ENCODE data around the gene ADD3. TPM values are rescaled to one million over a fixed set of nuclear protein-coding genes. Genes with fewer than 3 reads are reported as not detected.

Gene ADD3
- total RNA-seq, 1 experiment from 2014 or later, result 86.7 TPM

DNA sequence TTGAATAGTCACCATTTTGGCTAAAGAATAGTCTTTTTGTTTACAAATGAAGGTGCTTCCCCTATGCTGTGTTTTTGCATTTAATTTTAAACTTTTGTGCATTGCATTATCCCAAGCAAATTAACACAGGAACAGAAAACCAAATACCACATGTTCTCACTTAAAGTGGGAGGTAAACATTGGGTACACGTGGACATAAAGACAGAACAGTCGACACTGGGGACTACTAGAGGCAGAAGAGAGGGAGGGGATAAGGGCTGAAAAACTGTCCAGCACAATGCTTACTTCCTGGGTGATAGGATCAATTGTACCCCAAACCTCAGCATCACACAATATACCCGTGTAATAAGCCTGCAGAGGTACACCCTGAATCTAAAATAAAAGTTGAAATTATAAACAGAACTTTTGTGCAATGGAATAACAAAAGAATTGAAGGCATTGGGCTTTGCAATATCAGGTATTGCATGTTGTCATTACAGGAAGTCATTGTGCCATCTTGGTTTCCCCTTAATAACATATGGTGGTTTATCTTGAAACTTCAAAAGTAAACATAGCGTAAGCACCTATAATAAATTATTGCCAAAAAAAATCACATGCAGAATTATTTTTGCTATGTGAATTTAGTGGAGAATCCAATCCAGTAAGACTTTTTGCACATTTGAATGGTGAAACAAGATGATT is 16.1 kb downstream of the ADD3 start (continued):
- TF ChIP-seq, protein P1, sequence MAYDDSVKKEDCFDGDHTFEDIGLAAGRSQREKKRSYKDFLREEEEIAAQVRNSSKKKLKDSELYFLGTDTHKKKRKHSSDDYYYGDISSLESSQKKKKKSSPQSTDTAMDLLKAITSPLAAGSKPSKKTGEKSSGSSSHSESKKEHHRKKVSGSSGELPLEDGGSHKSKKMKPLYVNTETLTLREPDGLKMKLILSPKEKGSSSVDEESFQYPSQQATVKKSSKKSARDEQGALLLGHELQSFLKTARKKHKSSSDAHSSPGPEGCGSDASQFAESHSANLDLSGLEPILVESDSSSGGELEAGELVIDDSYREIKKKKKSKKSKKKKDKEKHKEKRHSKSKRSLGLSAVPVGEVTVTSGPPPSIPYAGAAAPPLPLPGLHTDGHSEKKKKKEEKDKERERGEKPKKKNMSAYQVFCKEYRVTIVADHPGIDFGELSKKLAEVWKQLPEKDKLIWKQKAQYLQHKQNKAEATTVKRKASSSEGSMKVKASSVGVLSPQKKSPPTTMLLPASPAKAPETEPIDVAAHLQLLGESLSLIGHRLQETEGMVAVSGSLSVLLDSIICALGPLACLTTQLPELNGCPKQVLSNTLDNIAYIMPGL (CRISPR knock-in tag; IDR thresholded peaks at IDR 0.05), result no peak
- no peak for TF ChIP-seq NFE2L1 (CRISPR knock-in tag; IDR thresholded peaks at IDR 0.05)
- TF ChIP-seq CBFB (CRISPR knock-in tag; IDR thresholded peaks at IDR 0.05; ENCODE audit: low read depth), result no peak
- TF ChIP-seq SOX15 (CRISPR knock-in tag; IDR thresholded peaks at IDR 0.05), result no peak

DNA sequence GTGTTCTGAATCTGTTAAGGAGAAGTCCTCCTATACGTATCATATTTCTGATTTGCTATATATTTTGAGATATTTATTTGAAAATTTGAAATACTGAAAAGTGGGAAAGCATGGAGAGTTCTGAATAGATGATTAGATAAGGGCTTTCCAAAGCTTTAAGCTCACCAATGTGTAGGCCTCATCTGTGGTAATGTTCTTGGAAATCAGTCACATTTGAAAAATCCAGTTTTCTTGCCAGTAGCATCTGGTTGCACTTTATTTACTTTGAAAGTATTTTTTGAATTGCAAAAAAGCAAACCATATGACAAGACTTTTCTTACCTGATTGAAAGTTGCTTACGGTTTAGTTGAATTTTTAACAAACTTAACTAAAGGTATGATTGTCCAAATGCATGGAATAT is 21.7 kb downstream of the ADD3 start:
- Mint-ChIP-seq H3K27me3 (ENCODE audit: low read depth) (no peaks in the 10 kb centered on the region), H3K27ac (no peak overlapping the region), H3K4me1 (peaks cover 19% of the 10 kb centered on the region), H3K4me3 (no peak overlapping the region), H3K36me3 (no peaks in the 10 kb centered on the region), H3K9me3 (no peaks in the 10 kb centered on the region)
- no peak for ATAC-seq
- ChIA-PET CTCF (interaction anchor here (1.5 kb wide), 1 partner anchor 145 kb away, joined by 4 read pairs; no protein-coding TSS in a partner anchor), POLR2A (no interaction called here)
- DNase-seq (ENCODE audit: low spot score), result no peak
- TF ChIP-seq, protein P2, sequence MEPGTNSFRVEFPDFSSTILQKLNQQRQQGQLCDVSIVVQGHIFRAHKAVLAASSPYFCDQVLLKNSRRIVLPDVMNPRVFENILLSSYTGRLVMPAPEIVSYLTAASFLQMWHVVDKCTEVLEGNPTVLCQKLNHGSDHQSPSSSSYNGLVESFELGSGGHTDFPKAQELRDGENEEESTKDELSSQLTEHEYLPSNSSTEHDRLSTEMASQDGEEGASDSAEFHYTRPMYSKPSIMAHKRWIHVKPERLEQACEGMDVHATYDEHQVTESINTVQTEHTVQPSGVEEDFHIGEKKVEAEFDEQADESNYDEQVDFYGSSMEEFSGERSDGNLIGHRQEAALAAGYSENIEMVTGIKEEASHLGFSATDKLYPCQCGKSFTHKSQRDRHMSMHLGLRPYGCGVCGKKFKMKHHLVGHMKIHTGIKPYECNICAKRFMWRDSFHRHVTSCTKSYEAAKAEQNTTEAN (CRISPR knock-in tag; IDR thresholded peaks at IDR 0.05), result no peak
- TF ChIP-seq ZNF232 (CRISPR knock-in tag; IDR thresholded peaks at IDR 0.05) (no peak), NR2C2 (CRISPR knock-in tag; IDR thresholded peaks at IDR 0.05) (no peak), SOX15 (CRISPR knock-in tag; IDR thresholded peaks at IDR 0.05) (no peak), IRF2 (CRISPR knock-in tag; IDR thresholded peaks at IDR 0.05; ENCODE audit: borderline replicate concordance, low read depth) (no peak), NFE2L1 (CRISPR knock-in tag; IDR thresholded peaks at IDR 0.05) (no peak), CREB1 (CRISPR knock-in tag; IDR thresholded peaks at IDR 0.05) (no peak), SMAD3 (CRISPR knock-in tag; IDR thresholded peaks at IDR 0.05; ENCODE audit: borderline replicate concordance) (no peak), ZNF317 (CRISPR knock-in tag; IDR thresholded peaks at IDR 0.05; ENCODE audit: borderline replicate concordance, low read depth) (no peak), KAT7 (CRISPR knock-in tag; IDR thresholded peaks at IDR 0.05; ENCODE audit: borderline replicate concordance) (no peak), OVOL2 (CRISPR knock-in tag; IDR thresholded peaks at IDR 0.05; ENCODE audit: borderline replicate concordance) (no peak)
- TF ChIP-seq, protein P3, sequence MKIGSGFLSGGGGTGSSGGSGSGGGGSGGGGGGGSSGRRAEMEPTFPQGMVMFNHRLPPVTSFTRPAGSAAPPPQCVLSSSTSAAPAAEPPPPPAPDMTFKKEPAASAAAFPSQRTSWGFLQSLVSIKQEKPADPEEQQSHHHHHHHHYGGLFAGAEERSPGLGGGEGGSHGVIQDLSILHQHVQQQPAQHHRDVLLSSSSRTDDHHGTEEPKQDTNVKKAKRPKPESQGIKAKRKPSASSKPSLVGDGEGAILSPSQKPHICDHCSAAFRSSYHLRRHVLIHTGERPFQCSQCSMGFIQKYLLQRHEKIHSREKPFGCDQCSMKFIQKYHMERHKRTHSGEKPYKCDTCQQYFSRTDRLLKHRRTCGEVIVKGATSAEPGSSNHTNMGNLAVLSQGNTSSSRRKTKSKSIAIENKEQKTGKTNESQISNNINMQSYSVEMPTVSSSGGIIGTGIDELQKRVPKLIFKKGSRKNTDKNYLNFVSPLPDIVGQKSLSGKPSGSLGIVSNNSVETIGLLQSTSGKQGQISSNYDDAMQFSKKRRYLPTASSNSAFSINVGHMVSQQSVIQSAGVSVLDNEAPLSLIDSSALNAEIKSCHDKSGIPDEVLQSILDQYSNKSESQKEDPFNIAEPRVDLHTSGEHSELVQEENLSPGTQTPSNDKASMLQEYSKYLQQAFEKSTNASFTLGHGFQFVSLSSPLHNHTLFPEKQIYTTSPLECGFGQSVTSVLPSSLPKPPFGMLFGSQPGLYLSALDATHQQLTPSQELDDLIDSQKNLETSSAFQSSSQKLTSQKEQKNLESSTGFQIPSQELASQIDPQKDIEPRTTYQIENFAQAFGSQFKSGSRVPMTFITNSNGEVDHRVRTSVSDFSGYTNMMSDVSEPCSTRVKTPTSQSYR (CRISPR knock-in tag; IDR thresholded peaks at IDR 0.05), result no peak
- TF ChIP-seq, protein P4, sequence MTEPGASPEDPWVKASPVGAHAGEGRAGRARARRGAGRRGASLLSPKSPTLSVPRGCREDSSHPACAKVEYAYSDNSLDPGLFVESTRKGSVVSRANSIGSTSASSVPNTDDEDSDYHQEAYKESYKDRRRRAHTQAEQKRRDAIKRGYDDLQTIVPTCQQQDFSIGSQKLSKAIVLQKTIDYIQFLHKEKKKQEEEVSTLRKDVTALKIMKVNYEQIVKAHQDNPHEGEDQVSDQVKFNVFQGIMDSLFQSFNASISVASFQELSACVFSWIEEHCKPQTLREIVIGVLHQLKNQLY (CRISPR knock-in tag; IDR thresholded peaks at IDR 0.05), result no peak
- TF ChIP-seq, protein P5, sequence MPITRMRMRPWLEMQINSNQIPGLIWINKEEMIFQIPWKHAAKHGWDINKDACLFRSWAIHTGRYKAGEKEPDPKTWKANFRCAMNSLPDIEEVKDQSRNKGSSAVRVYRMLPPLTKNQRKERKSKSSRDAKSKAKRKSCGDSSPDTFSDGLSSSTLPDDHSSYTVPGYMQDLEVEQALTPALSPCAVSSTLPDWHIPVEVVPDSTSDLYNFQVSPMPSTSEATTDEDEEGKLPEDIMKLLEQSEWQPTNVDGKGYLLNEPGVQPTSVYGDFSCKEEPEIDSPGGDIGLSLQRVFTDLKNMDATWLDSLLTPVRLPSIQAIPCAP (CRISPR knock-in tag; IDR thresholded peaks at IDR 0.05), result no peak
- TF ChIP-seq, protein P6, sequence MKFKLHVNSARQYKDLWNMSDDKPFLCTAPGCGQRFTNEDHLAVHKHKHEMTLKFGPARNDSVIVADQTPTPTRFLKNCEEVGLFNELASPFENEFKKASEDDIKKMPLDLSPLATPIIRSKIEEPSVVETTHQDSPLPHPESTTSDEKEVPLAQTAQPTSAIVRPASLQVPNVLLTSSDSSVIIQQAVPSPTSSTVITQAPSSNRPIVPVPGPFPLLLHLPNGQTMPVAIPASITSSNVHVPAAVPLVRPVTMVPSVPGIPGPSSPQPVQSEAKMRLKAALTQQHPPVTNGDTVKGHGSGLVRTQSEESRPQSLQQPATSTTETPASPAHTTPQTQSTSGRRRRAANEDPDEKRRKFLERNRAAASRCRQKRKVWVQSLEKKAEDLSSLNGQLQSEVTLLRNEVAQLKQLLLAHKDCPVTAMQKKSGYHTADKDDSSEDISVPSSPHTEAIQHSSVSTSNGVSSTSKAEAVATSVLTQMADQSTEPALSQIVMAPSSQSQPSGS (CRISPR knock-in tag; IDR thresholded peaks at IDR 0.05; ENCODE audit: borderline replicate concordance, low read depth), result no peak

All from WTC11 (cell line).